Fibroblast of skin of back (primary cell): ENCODE results near the gene CCNI.
"Not testable (repeated sequence)": the region's sequence is repeated elsewhere in the genome, so short reads cannot be mapped to it uniquely, and the experiment has no call there.

ENCODE experiments used
- DNase-seq: peaks from one replicate; pipeline ENCODE4 v3.0.0-alpha.2; 2013

CCNI gene

DNA sequence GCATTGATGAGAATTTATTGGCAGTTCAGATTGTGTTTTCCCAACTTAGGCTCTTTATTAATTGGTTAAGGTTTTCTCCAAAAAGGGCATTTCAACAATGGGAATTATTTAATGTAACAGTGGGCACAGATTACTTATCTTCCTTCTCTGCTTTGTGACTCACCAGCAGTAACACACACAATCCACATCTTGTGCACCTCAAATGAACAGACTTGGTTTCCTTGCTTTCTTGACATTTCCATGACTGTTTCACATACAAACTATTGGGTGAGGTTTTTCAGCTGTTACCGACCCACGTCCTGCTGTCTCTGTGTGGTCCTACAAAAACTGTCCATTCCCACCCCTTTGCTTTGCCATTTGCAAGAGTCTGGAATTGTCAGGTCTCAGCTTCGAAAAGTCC is 38.1 kb downstream of the CCNI start:
- DNase-seq: no peak

DNA sequence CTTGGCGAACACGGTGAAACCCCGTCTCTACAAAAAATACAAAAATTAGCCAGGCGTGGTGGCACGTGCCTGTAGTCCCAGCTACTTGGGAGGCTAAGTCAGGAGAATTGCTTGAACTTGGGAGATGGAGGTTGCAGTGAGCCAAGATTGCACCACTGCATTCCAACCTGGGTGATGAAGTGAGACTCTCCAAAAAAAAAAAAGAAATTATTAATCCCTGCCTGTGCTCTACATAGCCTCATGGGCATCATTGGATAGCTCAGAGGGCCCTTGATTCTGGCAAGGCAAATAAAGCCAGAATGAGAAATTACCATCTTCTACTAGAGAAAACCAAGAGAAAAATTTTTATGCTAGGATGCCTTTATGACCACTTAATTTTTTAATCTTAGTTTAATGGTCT is 38.6 kb downstream of the CCNI start:
- not testable (repeated sequence) for DNase-seq

DNA sequence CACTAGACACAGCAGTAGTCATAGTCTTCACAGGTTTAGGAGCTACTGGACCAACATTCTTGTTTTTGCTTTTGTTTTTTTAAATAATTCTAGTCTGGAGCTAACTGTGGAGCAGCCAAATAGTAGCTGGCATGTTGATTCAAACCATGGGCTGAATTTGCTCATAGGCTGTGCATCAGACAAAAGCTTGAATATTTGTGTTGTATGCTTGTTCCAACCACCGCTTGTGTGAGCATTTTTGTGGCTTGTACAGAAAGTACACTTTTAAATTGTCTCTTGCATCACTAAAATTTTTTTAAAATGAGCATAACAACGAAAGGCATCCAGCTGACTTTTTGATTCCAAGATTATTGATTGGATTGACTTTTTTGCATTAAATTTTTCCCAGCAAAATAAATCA is 39.6 kb downstream of the CCNI start:
- DNase-seq: peak; percentile 93

DNA sequence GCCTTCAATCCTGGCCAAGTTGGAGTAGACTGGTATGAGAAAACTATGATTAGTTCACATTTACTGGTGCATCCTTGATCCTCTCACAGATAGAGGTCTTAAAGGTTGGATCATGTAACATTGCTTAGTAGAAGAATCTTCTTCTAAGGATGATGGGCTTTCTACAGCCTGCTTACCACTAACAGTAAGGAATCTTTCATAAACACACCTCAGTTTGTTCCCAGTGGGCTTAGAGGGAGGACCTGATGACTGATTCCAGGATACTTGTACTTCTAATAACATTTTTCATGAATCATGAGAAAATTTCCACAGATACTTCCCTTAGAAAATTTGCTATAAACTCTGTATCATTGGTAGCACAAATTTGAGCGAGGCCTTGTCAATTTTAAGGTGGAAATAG is 40.6 kb downstream of the CCNI start:
- DNase-seq: no peak

DNA sequence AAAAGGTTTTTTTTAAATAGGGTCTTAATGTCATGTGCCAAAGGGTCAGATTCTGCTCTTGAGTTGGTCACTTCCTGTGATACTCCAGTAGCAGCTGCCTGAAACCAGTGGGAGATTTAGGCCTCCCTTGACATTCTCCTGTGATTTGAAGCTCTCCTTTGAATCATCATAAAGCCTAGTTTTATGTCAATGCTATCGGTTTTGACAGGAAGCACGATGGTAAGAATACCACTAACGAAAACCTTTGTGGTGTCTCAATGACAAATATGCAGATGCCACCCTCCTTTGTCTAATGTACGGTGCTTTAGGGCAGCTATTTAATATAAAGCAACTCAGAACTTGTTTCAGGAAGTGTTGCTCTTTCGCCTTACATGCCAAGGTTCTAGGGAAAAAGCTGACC is 44.2 kb downstream of the CCNI start:
- DNase-seq: no peak

DNA sequence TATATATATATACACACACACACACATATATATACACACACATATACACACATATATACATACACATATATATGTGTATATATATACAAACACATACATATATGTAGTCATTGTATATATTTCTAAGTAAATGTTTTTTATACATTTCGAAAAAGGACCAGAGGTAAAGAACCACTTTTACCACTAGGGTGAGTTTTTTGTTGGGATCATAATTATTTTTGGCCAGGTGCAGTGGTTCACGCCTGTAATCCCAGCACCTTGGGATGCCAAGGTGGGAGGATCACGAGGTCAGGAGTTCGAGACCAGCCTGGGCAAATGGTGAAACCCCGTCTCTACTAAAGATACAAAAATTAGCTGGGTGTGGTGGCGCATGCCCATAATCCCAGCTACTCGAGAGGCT is 46.0 kb downstream of the CCNI start:
- not testable (repeated sequence) for DNase-seq

DNA sequence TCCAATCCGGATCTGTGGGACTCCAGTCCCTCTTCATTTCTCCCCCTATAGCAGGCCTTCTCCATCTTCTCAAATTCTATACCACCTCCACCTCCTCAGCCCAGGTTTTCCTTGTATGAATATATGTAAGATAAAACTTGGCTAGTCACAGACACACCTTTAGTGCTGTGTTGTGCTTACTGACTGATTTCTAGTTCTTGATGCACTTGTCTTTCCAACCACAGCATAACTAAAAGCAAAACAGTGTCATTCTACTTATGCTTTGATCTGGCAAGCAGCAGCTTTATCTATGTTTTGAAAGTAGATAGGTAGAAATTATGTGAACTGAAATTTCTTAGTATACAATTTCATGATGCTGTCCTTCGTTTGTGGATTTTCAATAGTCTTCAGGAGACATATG is 47.5 kb downstream of the CCNI start:
- no peak for DNase-seq

DNA sequence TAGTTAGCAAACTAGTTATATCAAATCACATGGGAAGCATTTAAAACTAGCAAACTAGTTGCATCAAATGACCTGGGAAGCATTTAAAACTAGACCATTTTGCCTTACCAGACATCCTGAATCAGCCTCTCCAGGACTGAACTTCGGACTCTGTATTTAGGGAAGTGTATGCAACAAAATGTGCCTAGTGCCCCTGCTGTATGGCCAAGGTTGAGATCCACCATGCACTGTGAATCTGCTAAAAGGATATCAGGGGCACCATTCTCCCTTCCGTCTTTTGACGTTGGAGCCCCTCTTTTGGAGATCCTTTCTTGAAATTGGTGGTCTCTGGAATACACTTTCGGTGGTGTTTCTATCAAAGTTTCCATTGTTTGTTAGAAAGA is 49.5 kb downstream of the CCNI start:
- no peak for DNase-seq

DNA sequence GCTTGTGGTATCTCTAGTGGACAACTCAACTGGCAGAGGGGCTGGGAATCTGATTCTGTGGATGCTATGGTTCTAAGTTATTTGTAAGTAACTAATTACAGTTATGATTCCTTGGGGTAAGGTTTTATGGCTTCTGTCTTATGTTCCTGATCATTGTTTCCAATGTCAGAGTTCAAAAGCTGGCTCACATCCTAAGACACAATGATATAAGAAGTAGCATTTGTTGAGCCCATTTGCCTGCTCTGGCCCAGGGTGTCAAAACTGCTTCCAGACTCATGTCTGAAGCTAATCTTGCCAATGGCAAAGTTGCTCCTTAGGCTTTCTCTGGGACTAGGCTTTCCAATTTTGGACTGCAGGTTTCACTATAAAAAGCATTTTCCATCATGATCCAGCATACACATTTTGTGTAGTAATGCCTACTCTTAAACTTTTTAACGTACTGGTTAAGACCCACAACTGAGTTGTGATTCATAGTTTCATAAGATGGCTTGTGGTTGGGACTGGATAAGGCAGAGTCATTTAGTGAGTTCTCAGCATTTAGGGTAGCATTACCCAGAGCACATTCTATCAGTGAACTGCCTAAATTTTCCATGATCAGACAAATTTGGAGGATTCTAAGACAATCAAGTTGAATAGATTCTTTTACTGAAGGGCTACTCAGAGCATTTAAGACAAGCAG is 50.0 kb downstream of the CCNI start:
- DNase-seq: peak; percentile 34

DNA sequence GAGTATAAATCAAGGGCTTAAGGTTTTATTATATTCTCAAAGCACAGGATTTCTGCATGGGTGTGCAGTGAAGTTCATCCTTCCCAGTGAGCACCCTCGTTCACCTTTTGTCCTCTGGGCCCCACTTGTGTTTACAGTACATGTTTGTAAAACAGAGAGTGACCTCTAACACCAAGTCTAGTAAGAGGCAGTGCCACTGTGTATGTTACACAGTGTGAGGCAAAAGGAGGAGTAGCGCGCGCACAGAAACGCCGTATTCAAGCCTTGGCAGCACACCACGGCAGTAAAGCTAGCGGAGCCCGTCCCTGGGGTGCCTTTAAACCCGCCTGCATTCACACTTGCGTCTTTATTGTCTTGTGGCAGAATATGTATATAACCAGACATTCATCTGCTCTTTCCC is 51.9 kb downstream of the CCNI start:
- no peak for DNase-seq

DNA sequence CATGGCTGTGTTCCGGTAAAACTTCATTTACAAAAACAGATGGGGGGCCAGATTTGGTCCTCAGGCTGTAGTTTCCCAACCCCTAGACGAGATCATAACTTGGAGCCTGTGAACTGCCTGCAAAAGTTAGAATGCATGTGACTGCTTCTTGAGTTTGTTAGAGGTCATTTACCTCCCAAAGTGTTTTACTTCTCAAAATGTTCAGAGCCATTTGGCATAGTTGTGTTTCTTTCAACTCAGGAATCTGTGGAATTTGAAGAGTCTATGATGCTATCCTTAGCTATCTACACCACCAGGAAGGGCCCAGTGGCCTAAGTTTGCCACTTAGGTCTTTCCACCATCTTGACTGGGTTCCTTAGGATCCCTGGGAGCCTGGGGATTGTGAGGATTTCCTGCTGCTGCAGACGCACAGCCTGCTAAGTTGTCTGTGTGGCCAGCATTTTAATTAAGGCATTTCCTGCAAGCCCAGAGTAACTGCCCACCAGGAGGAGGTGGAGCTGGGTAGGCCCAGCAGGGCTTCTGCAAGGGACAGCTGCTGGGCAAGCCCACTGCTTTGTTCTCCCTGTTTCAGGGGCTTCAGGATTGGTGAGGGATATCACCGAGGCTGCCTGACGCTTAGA is 53.1 kb downstream of the CCNI start:
- DNase-seq: peak; percentile 92

DNA sequence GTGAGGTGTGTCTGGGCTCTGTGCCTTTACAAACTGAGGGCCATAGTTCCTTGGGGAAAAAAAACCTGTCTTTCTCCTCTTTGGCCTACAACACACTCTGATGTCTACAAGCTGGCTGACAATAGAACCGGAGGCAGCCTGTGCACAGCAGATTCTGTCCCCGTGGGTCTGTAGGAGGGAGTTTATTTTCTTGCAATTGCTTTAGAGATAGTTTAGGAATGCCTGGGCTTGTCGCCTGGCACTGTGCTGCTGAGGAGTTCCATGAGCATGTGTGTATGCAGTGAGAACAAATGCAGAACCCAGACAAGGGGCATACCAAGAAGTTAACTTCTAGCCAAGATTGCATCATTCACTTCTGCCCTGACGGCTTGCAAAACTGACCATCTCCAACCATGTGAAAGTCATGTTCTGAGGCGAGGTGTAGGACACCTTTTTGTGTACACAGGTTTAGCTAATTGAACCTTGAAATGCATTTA is 54.1 kb downstream of the CCNI start:
- peak; percentile 89 for DNase-seq

DNA sequence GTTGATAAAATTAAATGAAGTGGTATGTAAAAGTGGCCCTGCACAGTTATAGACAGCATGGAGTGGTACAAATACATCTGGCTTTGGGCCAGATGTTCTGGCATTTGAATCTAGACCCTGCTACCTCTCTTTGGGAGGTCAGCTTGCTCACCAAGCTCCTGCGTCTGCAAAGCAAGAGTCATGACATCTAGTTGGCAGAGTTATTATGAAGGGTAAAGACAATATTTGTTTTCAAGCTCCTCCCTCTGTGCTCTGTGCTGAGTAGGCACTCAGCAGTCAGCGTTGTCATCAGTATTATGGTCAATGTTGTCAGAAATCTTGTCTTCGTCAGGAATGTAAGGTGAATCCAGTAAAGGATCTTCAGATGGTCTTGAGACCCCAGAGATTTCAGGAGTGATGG is 55.8 kb downstream of the CCNI start:
- DNase-seq: no peak

DNA sequence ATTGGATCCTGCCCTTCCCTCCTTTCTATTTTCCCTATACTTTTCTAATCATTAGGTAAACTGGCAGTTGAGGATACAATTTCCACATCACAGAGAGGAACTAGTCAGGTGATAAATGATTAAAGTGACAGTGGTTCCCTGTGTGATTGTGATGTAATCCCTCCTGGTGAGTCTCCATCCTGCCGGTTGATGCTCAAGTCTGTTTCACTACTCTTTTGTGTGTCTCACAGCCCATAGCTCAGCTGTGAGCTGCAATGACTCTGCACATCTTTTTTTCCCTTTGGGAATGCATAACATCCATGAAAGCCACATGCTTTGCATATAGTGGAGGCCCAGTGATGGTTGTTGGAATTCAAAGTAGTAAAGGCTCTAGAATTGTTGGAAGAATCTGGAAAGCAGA is 60.4 kb downstream of the CCNI start:
- peak; percentile 89 for DNase-seq

DNA sequence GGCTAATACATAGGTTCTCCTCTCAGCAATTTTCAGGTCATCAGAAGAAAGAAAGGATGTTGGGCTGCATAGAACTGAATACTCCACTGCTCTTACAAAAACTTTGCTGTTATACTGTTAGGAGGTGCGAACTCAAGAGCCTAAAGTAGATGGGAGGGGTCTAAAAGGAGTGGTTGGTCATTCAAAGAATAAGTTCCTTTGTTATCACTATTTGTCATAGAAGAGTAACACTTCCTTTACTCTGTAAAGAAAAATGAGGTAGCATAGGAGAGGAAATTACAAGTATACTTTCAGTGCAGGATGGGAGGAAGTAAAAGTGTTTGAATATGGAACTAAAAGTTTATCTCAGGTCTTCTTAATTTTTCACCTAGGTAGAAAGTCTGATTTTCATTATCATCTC is 61.5 kb downstream of the CCNI start:
- no peak for DNase-seq

DNA sequence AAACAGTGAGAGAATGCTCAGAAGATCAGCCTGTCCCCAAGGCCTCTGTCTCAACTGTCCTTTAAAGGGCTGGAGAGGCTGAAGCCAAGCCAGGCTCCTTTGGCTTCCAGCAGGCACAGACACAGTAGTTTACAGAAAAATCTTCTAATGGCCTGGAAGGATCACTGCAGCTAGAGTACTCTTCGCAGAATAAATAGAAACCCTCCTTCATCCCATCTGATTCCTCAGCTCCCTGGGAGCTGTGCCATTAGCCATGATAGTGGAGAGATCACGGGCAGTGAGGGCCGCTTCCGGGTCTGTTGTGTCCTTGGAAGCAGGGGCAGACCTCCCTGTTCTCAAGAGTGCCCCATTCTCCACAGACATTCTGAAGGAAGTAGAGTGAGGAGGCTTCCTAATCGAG is 63.1 kb downstream of the CCNI start:
- DNase-seq: no peak

DNA sequence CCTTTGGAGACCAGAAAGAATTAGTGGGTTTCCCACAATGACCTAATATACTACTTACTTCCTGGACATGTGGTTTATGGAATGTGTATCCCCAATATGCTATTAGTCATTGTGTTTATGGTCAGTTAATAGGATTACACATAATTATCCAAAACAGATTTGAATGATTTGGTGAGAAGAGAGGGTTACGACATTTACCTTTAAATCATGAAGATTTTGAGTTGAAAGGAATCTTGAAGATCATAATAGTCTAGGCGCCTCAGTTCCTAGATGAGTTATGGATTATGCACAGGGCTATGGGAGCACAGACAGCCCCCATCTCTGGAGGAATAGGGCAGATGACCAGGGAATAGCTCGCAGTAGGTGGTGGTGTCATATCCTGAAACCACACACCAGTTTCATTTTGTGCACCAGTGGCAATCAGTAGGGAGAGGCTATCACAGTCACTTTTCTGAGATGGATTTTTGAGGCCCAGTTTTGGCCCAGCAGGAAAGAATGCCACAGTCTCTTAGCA is 64.9 kb downstream of the CCNI start:
- DNase-seq: peak; percentile 69

DNA sequence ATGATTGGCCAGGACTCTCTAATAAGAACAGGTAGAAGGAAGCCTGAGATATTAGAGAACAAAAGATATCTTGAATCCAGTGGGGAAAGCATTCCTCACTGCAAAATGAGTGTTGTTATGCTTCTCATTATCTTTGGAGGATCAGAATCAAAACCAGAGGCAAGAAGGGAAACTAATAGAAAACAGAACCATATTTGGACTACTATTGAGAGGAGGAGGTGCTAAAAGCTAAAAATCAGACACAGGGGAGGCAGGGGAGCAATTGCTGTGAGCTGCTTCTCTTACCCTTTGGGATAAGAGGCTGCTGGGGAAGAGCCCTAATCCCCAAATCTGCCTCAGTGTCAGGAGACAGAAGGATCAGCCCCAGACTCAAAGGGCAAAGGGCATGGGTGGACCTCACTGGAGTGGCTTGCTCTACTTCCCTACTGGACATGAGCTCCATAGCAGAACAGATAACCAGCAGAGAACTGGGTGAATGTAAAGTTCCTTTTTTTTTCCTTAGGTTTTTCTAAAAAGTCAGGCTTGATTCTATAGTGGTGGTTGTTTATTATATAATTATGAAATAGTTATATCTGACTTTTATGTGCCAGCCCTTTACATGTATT is 66.2 kb downstream of the CCNI start:
- no peak for DNase-seq

DNA sequence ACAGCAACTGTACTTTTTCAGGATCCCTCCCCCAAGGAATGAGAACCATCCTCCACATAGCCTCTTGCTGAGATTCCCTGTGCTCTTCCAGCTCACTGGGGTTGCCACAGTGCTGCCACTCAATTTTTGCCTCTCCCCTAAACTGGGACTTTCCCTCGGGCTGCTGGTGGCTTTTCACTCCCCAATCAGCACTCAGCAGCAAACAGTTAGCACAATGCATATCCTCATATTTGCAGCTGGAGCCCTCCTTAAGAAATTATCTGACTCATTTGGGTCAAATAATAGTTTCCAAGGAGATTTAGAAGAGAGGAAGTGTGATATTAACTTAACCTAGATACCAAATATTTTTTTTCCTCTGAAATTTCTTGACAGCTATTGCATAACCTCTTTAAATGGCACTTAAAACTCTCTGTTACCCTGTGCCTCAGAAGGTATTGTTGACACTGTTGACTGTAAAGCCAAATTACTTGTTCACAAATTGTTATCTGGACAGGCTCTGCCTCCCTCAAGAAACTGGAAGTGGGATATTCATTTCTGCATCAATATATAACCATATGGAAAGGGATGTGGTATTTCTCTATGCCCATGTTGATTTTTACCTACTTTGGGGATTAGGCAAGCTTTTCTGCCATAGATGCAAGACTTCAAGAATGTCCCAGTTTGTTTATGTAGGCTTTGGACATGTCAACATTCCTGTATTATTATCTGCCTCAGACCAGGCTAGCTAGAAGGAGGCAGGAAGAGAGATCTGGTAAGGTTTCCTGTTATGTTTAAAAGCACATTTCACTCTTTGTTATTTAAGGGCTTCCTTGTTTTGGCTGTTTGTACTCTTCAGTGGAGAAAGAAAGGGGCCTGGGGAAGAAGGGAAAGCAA is 68.2 kb downstream of the CCNI start:
- peak; percentile 91 for DNase-seq

DNA sequence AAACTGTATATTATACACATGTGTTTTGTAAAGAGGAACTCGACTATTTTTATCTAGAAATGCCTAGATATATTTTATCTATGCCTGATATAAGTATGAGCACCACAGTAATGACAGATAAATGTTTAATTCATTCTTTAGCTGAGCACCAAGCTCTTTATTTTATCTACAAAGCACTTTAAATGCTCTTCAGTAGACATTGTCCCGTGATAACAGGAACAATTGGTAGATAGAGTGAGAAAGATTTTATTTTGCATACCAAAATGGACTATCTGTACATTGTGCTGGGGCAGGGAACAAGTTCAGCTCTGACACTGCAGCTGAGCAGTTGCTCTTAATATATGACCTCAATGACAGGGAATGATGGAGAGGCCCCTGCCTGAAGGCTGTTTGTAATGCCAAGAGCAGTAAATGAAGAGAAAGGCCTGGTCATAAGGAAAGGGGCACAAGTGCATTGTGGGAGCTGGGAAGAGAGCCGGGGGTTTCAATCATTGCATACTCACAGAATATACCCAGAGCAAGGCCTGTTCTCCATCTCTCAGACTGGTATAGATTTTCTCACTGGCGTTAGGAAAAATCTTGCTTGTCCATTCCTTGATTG is 68.9 kb downstream of the CCNI start:
- DNase-seq: peak; percentile 61

DNA sequence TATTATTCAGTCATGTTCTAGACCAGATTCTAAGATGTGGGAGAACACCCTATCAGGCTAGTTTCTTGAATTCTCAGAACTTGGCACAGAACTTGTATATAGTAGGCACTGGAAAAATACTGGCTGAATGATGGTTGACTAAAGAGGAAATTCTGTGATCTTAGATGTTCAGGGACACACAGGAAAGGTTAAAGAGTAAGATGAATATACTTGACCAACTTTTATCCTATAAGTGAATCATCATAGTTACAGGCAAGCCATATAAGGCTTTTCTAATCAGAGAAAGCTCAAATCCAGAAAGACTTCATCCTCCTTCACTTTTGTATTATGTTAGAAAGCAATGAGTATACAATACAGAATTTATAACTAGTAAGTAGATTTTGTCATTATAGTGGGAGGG is 72.4 kb downstream of the CCNI start:
- no peak for DNase-seq

DNA sequence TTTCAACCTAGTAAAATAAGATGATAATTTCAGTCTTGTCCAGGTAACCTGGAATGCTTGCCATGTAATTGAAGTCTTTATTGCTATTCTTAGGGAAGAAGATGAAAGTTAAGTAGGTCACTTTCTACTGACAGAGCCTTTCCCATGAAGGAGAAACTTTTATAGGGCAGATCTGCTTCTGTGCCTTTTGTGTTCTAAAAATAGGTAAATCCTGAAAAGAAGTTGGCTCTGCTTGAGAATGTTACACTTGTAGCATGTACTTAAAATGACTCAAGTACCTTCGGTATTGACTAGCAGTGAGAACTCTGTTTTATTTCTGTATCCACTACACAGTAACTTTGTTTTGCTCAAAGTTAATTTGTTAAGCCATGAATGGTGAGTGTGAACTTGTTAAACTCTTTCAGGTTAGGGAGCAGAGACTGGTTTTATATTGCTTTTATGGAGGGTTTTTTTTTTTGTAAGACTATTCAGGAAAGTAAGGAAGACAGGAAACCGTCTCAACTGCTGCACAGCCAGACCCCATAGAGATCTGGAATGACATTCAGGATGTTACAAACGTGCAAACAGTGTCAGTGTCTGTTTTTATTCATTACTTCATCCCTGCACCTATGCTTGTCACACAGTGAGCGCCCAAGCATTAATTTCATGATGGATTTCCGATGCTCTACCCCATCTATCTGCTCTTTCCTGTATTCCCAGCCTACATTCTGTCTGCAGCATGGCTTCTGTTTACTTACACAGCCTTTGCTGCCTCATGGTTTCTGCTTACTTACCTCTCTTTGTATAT is 73.3 kb downstream of the CCNI start:
- DNase-seq: peak; percentile 57
